Uterus (tissue), 2 donors: ENCODE results near the gene MATCAP1.

ENCODE experiments used
- POLR2A ChIP-seq, 2 donors: fragments of 450-650 bp; IDR thresholded peaks; one replicate each; pipeline ENCODE4 v1.6.1; 2016; ENCODE audit warnings: antibody characterized with exemption in 2 of 2, mild to moderate bottlenecking in 1 of 2, moderate library complexity in 1 of 2
- TF ChIP-seq, protein P1 (sequence below), 4 experiments: fragments of 200-600 bp in 2 of 4; fragments of 450-650 bp in 2 of 4; sonication (generic) in 2 of 4; IDR thresholded peaks; one replicate each; pipeline ENCODE4 v1.5.1; 2016 to 2019; ENCODE audit warnings: antibody characterized with exemption in 4 of 4, mild to moderate bottlenecking in 2 of 4, moderate library complexity in 1 of 4

DNA sequence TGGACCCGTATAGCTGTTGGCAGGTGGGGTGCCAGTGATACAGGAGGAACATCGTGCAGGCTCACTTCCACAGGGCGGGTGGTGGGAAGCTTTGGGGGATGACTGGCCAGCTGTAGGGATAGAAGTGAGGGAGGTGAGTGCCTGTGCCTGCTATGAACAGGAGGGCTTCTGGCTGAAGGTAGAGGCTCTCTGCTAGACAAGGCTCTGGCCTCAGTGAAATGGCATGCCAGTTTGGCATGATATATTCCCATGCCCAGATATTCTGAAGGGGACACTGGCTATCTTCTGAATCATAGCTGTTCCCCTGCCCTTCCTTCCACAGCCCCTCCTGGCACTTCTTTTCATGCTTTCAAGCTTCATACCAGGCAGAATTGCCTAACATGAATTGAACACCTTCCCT, 54.9 kb downstream of the MATCAP1 start:
- TF ChIP-seq, protein P1, sequence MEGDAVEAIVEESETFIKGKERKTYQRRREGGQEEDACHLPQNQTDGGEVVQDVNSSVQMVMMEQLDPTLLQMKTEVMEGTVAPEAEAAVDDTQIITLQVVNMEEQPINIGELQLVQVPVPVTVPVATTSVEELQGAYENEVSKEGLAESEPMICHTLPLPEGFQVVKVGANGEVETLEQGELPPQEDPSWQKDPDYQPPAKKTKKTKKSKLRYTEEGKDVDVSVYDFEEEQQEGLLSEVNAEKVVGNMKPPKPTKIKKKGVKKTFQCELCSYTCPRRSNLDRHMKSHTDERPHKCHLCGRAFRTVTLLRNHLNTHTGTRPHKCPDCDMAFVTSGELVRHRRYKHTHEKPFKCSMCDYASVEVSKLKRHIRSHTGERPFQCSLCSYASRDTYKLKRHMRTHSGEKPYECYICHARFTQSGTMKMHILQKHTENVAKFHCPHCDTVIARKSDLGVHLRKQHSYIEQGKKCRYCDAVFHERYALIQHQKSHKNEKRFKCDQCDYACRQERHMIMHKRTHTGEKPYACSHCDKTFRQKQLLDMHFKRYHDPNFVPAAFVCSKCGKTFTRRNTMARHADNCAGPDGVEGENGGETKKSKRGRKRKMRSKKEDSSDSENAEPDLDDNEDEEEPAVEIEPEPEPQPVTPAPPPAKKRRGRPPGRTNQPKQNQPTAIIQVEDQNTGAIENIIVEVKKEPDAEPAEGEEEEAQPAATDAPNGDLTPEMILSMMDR (IDR thresholded peaks at IDR 0.05): no peak
- no peak for TF ChIP-seq POLR2A (IDR thresholded peaks at IDR 0.05)
